Fibroblast of pulmonary artery (primary cell): ENCODE data around the gene ZNF410.
"Not testable (repeated sequence)": the region's sequence is repeated elsewhere in the genome, so short reads cannot be mapped to it uniquely, and the experiment has no call there.

ENCODE experiments used
- DNase-seq: peaks from one replicate; pipeline ENCODE4 v3.0.0-alpha.2; 2010; ENCODE audit warnings: low read depth
- H3K4me3 ChIP-seq: replicated peaks from 2 replicates; pipeline ENCODE4 v1.5.1; 2011; ENCODE audit warnings: low read depth, mild to moderate bottlenecking, control low read depth, low read length, moderate library complexity
- TF ChIP-seq, protein P1 (sequence below): IDR thresholded peaks from 2 replicates; pipeline ENCODE4 v1.5.1; 2011; ENCODE audit warnings: mild to moderate bottlenecking, control low read depth, low read length, inconsistent platforms; ENCODE audit errors: missing control alignments

ZNF410 gene, protein sequence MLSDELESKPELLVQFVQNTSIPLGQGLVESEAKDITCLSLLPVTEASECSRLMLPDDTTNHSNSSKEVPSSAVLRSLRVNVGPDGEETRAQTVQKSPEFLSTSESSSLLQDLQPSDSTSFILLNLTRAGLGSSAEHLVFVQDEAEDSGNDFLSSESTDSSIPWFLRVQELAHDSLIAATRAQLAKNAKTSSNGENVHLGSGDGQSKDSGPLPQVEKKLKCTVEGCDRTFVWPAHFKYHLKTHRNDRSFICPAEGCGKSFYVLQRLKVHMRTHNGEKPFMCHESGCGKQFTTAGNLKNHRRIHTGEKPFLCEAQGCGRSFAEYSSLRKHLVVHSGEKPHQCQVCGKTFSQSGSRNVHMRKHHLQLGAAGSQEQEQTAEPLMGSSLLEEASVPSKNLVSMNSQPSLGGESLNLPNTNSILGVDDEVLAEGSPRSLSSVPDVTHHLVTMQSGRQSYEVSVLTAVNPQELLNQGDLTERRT

GRCh38 chr14:73886449-73887317 is at the start of gene ZNF410:
ZNF410 (plus strand) TSS chr14:73886859; CDS start chr14:73892176, 5,317 bp downstream.
- TF ChIP-seq, protein P1, sequence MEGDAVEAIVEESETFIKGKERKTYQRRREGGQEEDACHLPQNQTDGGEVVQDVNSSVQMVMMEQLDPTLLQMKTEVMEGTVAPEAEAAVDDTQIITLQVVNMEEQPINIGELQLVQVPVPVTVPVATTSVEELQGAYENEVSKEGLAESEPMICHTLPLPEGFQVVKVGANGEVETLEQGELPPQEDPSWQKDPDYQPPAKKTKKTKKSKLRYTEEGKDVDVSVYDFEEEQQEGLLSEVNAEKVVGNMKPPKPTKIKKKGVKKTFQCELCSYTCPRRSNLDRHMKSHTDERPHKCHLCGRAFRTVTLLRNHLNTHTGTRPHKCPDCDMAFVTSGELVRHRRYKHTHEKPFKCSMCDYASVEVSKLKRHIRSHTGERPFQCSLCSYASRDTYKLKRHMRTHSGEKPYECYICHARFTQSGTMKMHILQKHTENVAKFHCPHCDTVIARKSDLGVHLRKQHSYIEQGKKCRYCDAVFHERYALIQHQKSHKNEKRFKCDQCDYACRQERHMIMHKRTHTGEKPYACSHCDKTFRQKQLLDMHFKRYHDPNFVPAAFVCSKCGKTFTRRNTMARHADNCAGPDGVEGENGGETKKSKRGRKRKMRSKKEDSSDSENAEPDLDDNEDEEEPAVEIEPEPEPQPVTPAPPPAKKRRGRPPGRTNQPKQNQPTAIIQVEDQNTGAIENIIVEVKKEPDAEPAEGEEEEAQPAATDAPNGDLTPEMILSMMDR = no peak
- peak within 1 kb of the TSS; percentile 89 for H3K4me3 ChIP-seq
- DNase-seq = peak; percentile 98

DNA sequence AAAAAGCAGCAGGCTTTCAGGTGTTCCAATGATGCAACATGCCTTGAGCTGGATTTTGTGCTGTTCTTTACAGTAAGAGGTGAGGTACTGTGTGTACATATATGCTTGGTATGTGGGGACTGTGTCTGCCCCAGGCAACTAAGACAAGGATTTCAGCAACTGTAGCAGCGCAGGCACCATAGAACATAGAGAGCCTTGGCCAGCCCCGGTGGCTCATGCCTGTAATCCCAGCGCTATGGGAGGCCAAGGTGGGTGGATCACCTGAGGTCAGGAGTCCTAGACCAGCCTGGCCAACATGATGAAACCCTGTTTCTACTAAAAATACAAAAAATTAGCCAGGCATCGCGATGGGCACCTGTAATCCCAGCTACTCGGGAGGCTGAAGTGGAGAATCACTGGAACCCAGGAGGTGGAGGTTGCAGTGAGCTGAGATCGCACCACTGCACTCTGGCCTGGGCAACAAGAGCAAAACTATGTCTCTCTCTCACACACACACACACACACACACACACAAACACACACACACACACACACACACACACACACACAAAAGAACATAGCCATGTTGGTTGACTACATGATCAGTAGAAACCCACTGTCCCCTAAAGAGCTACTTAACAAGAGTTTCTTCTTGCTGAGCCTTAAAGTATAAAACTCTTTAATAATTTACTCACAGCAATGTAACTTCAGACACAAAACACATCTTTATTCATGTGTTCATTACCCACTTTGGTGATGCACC is 48.2 kb upstream of the ZNF410 start:
- DNase-seq, H3K4me3 ChIP-seq: not testable (repeated sequence)

- DNase-seq = no peak
- TF ChIP-seq, protein P1 = no peak
- H3K4me3 ChIP-seq = no peak overlapping the region
Measured at GRCh38 chr14:73842201-73842600, 44.5 kb upstream of the ZNF410 start.

DNA sequence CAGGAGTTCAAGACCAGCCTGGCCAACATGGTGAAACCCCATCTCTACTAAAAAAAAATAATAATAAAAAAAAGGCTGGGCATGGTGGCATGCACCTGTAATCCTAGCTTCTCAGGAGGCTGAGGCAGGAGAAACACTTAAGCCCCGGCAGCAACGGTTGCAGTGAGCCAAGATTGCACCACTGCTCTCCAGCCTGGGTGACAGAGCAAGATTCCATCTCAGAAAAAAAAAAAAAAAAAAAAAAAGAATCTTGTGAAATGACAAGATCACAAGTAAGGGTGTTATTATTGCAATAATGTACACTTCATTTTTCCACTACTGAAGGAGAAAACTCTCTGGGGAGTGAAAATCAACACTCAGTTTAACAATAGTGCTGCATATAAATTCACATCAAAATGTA is 43.8 kb upstream of the ZNF410 start:
- DNase-seq = no peak
- H3K4me3 ChIP-seq = no peak overlapping the region
- TF ChIP-seq, protein P1 = no peak

- no peak overlapping the region for H3K4me3 ChIP-seq
- DNase-seq = no peak
- TF ChIP-seq, protein P1 = no peak
Measured at GRCh38 chr14:73843296-73843695, 43.4 kb upstream of the ZNF410 start.

DNA sequence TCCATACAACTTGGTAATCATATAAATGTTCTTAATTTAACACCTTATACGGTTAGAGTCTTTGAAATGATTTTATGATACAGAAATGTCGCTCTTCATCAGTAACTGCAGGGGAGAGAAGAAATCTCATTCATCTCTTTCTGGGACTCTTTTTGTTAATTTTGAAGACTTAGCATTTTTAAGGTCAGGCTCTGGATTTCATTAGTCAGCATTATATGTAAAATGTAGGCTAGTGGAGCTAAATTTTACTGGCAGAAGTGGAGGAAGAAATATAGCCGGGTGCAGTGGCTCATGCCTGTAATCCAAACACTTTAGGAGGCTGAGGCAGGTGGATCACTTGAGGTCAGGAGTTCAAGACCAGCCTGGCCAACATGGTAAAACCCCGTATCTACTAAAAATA is 39.7 kb upstream of the ZNF410 start:
- TF ChIP-seq, protein P1 = no peak
- DNase-seq = no peak
- no peak overlapping the region for H3K4me3 ChIP-seq
